GM19455 (cell line): ENCODE data around the gene ANAPC16.
"Not testable (repeated sequence)": the region's sequence is repeated elsewhere in the genome, so short reads cannot be mapped to it uniquely, and the experiment has no call there.

Experiments
- ATAC-seq: cut with Tn5 transposase; IDR thresholded peaks from one replicate; pipeline ENCODE4 v1.9.1; 2021; ENCODE audit not compliant: unreplicated experiment

Gene ANAPC16

DNA sequence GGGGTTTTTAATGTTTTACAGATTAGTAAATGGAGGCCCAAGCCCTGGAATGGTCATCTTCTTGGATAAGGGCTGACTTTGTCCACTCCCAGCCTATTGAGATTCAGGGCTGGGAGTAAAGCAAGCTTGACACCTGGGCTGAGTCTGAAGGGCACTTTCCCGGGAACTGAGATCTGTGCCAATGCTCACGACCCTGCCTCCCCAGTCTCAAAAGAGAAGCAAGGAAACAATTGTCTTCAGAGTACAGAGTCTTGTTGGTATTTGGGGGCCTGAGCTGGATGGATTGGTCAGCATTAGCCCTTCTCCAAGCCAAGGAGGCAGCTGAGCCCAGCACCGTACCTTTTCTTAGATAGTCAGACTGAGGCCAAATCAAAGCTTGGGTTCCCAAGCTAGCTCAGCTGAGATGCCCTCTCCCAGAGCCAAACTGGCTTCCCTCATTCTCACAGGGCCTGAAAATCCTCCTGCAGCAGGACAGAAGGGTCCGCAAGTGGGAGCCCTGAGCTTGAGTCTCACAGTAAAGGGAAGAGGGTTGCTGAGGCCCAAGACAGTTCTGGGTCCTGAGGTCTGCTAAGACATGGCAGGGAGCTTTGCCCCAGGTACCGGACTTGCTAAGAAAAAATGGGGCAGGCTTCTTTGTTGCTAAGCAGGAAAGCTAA is 61.7 kb downstream of the ANAPC16 start:
- no peak for ATAC-seq

DNA sequence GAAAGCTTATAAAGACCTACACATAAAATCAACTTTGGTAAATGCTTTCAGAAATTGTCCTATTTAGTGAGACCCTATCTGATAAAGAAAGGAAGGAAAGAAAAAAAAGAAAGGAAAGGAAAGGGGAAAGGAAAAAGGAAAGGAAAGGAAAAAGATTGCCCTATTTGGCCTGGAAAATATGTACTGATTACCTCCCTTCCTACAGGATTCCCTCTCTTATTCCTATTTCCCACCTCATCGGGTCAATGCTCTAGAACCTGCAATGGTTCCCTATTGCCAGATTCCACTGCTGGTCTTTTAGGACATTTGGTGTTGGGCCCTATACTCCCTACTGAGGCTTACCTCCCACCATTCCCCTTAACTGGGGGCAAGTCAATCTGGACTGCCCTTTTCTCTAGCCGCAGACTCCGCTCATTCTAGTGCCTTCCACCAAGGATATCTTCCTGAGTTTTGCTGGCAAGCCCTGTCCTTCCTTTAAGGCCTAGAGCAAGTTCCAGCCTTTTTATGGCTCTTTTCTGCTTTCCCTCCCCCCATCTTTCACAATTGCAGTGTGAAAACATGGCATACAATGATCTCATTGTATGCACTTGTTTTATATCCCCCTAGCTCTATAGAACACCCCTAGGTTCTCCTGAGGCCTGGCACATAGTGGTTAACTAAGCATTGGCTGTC is 62.3 kb downstream of the ANAPC16 start:
- ATAC-seq, result no peak

GRCh38 chr10:72278668-72279393 is 63.0 kb downstream of the ANAPC16 start:
- ATAC-seq, result no peak

DNA sequence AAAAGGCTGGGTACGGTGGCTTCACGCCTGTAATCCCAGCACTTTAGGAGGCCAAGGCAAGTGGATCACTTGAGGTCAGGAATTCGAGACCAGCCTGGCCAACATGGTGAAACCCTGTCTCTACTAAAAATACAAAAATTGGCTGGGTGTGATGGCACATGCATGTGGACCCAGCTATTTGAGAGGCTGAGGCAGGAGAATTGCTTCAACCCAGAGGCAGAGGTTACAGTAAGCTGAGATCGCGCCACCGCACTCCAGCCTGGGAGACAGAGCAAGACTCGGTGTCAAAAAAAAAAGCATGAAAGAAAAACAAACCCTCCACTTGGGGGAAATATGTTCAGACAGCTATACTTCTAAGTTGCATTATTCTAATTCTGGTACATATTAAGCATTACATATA is 63.8 kb downstream of the ANAPC16 start:
- ATAC-seq, result not testable (repeated sequence)

GRCh38 chr10:72283131-72283530 is 67.3 kb downstream of the ANAPC16 start:
- no peak for ATAC-seq
